HCT116 (cell line): Measurements from ENCODE around the gene NRCAM. TPM values are rescaled to one million over a fixed set of nuclear protein-coding genes. Genes with fewer than 3 reads are reported as not detected.

Source experiments
- ATAC-seq: fragments of 200-7000 bp; cut with Tn5 transposase; 2 replicates; pipeline ENCODE4 v1.9.1; 2020; ENCODE audit warnings: mild to moderate bottlenecking, moderate library complexity
- BruUV-seq: library from RNA; stranded (reverse); fragments of 400-500 nt; replicated peaks from 2 replicates; lab custom pipeline; 2021; lab: Mats Ljungman, UMichigan
- CTCF ChIA-PET: fragments of 300-600 bp; sonication (Branson Sonifier 250); formaldehyde crosslinking; loops from one replicate; lab custom pipeline; 2021; ENCODE audit warnings: antibody characterized with exemption; lab: Charles Lee
- POLR2A ChIA-PET: fragments of 300-600, 350-600 bp; sonication (Branson Sonifier 250); formaldehyde crosslinking; loops from one replicate; lab custom pipeline; 2021; ENCODE audit warnings: antibody characterized with exemption; lab: Charles Lee
- RAD21 ChIA-PET, 2 experiments: fragments of 300-600 bp; sonication (Branson Sonifier 250); formaldehyde crosslinking; loops; one replicate each; lab custom pipeline; 2023; ENCODE audit warnings: low total read pairs in 2 of 2; ENCODE audit not compliant: uncharacterized antibody in 2 of 2, unreplicated experiment in 2 of 2, low non-redundant PET in 1 of 2; lab: Charles Lee
- DNase-seq: peaks from one replicate; pipeline ENCODE4 v3.0.0-alpha.2; 2010; ENCODE audit warnings: low read depth, low spot score
- H2AFZ ChIP-seq: fragments of 200-600 bp; shearing (Covaris generic), sonication (generic); 2 replicates; pipeline ENCODE4 v1.6.1; 2017; ENCODE audit warnings: low read depth, mixed run types, mixed read lengths, antibody characterized with exemption, low read length; ENCODE audit not compliant: poor library complexity, severe bottlenecking
- H3K27ac ChIP-seq: 2 replicates; pipeline ENCODE4 v1.5.1; 2012; ENCODE audit warnings: low read depth, low read length
- H3K27me3 ChIP-seq: fragments of 200-600 bp; sonication (generic); 2 replicates; pipeline ENCODE4 v1.6.1; 2016; ENCODE audit warnings: mixed run types, low read length, mixed read lengths; ENCODE audit not compliant: insufficient read depth
- H3K36me3 ChIP-seq, 2 experiments: fragments of 200-500 bp in 1 of 2; fragments of 200-600 bp in 1 of 2; sonication (Bioruptor generic) in 1 of 2; sonication (generic) in 1 of 2; 2 replicates each; pipeline versions ENCODE4 v1.5.1 to v1.6.1; 2014 to 2016; ENCODE audit warnings: low read length in 2 of 2, inconsistent platforms in 1 of 2, mixed read lengths in 1 of 2, mixed run types in 1 of 2; ENCODE audit not compliant: insufficient read depth in 2 of 2, control insufficient read depth in 1 of 2
- H3K4me1 ChIP-seq, 2 experiments: fragments of 200-600 bp in 1 of 2; sonication (generic) in 1 of 2; 2 replicates each; pipeline versions ENCODE4 v1.5.1 to v1.6.1; 2012 to 2017; ENCODE audit warnings: low read length in 2 of 2, inconsistent platforms in 1 of 2, mild to moderate bottlenecking in 1 of 2, mixed read lengths in 1 of 2, mixed run types in 1 of 2, moderate library complexity in 1 of 2; ENCODE audit not compliant: insufficient read depth in 2 of 2, control insufficient read depth in 1 of 2
- H3K4me2 ChIP-seq: fragments of 200-600 bp; sonication (generic); 2 replicates; pipeline ENCODE4 v1.6.1; 2017; ENCODE audit warnings: mixed run types, low read length, mixed read lengths
- H3K4me3 ChIP-seq, 2 experiments: fragments of 200-600 bp in 1 of 2; sonication (generic) in 1 of 2; replicated peaks in 1 of 2; 2 replicates each; pipeline ENCODE4 v1.5.1; 2011 to 2016; ENCODE audit warnings: low read length in 2 of 2, control low read depth in 1 of 2, low read depth in 1 of 2, mild to moderate bottlenecking in 1 of 2, mixed read lengths in 1 of 2, mixed run types in 1 of 2
- H3K79me2 ChIP-seq: fragments of 200-600 bp; sonication (generic); 2 replicates; pipeline ENCODE4 v1.6.1; 2017; ENCODE audit warnings: mild to moderate bottlenecking, mixed run types, low read length, moderate library complexity, mixed read lengths; ENCODE audit not compliant: insufficient read depth
- H3K9ac ChIP-seq: fragments of 200-600 bp; sonication (generic); 2 replicates; pipeline ENCODE4 v1.6.1; 2016; ENCODE audit warnings: low read length, mixed read lengths
- H3K9me2 ChIP-seq: fragments of 200-600 bp; sonication (generic), shearing (Covaris generic); 2 replicates; pipeline ENCODE4 v1.6.1; 2017; ENCODE audit warnings: mixed run types, mild to moderate bottlenecking, moderate library complexity; ENCODE audit not compliant: insufficient read depth
- H3K9me3 ChIP-seq, 2 experiments: fragments of 200-500 bp in 1 of 2; fragments of 200-600 bp in 1 of 2; sonication (Bioruptor generic) in 1 of 2; sonication (generic) in 1 of 2; 2 replicates each; pipeline ENCODE4 v1.6.1; 2014 to 2017; ENCODE audit warnings: low read length in 2 of 2, mixed read lengths in 2 of 2, inconsistent platforms in 1 of 2, low read depth in 1 of 2, mild to moderate bottlenecking in 1 of 2, mixed run types in 1 of 2, moderate library complexity in 1 of 2; ENCODE audit not compliant: control insufficient read depth in 1 of 2, insufficient read depth in 1 of 2
- H4K20me1 ChIP-seq: fragments of 200-600 bp; sonication (generic), shearing (Covaris generic); 2 replicates; pipeline ENCODE4 v1.6.1; 2017; ENCODE audit warnings: mixed run types, mild to moderate bottlenecking, moderate library complexity; ENCODE audit not compliant: insufficient read depth
- EGR1 ChIP-seq: IDR thresholded peaks from 2 replicates; pipeline ENCODE4 v1.6.1; 2012; ENCODE audit warnings: low read depth
- EZH2 ChIP-seq: fragments of 200-600 bp; sonication (generic); IDR thresholded peaks from 2 replicates; pipeline ENCODE4 v1.6.1; 2017; ENCODE audit warnings: antibody characterized with exemption, mixed run types
- FOSL1 ChIP-seq: IDR thresholded peaks from 2 replicates; pipeline ENCODE4 v1.6.1; 2012; ENCODE audit warnings: low read depth
- JUND ChIP-seq: IDR thresholded peaks from 2 replicates; pipeline ENCODE4 v1.6.1; 2012
- POLR2A ChIP-seq: IDR thresholded peaks from 2 replicates; pipeline ENCODE4 v1.7.0; 2011; ENCODE audit warnings: borderline replicate concordance; ENCODE audit not compliant: insufficient read depth, insufficient read length; ENCODE audit errors: extremely low read depth
- SP1 ChIP-seq: IDR thresholded peaks from 2 replicates; pipeline ENCODE4 v1.6.1; 2012; ENCODE audit warnings: low read depth
- TCF7L2 ChIP-seq: IDR thresholded peaks from 2 replicates; pipeline ENCODE4 v1.7.0; 2011; ENCODE audit warnings: borderline replicate concordance, inconsistent platforms; ENCODE audit not compliant: insufficient read depth, insufficient read length; ENCODE audit errors: extremely low read depth
- intact Hi-C: fragments of 100-400 bp; cut with micrococcal nuclease; formaldehyde crosslinking; loops from 2 replicates; pipeline ENCODE4 v1.10.0; 2022
- total RNA-seq: library from RNA; stranded (reverse); gene quantifications from one replicate; pipeline ENCODE4 v1.2.1, GENCODE V29; 2021; ENCODE audit not compliant: unreplicated experiment

The NRCAM gene
- total RNA-seq, 1 experiment from 2014 or later: 0.15 TPM

DNA sequence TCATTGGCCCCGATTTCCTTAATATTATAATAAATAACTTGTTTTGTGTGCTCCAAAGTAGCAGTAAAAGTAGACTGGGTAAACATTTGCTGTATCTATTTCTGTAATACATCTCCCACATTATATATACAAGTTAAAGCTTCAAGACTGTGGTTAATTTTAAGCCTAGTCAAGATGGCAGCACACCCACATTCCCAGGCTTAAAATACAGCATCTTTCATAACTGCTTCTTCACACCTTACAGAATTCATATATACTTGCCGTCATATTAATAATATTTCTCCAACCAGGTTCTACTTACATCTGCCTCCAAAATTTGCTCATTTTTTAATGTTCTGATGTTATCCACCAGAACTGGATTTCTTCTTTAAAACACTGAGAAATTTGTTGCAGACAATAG lies 85.6 kb downstream of the NRCAM start:
- CTCF ChIA-PET: no interaction called here

DNA sequence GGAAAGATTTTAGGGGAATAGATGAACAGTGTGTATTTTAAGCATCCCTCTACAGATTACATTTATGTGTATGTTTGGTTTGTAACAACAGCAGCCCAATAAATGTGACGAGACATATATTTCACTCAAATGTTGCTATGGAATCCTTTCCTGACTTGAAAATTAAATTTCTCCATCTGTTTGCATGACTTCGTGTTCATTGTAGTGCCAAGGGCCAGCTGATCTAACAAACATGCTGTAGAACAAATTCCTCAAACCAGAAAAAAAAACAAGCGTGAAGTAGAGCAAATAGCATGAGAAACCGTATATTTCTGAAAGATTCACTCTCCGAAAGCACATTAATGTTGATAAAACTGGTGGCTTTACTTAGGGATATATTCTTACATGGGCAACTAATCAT lies 87.8 kb downstream of the NRCAM start:
- Histone ChIP-seq H3K4me1 (no peaks in the 10 kb centered on the region), H3K27ac (no peak overlapping the region), H3K9ac (no peak overlapping the region), H3K9me3 (no peaks in the 10 kb centered on the region), H3K27me3 (no peaks in the 10 kb centered on the region), H4K20me1 (no peaks in the 10 kb centered on the region), H3K4me2 (no peak overlapping the region), H2AFZ (no peak overlapping the region), H3K4me3 (no peak overlapping the region), H3K79me2 (no peaks in the 10 kb centered on the region), H3K36me3 (no peaks in the 10 kb centered on the region), H3K9me2 (no peaks in the 10 kb centered on the region)
- ChIA-PET CTCF (no interaction called here), RAD21 (no interaction called here), POLR2A (no interaction called here)
- intact Hi-C loops: no loop called here
- TF ChIP-seq EGR1 (no peak), POLR2A (no peak), SP1 (no peak), EZH2 (no peak), FOSL1 (no peak)
- ATAC-seq (no peak), DNase-seq (no peak)
- BruUV-seq: no TSS peak

More for the DNA sequence above, 85.6 kb downstream of the NRCAM start:
- no peak overlapping the region for H3K4me2 ChIP-seq
- no peaks in the 10 kb centered on the region for H3K79me2 ChIP-seq
- no peak overlapping the region for H3K27ac ChIP-seq
- RAD21 ChIA-PET: no interaction called here
- intact Hi-C loops: no loop called here
- no peaks in the 10 kb centered on the region for H3K9me2 ChIP-seq
- no peak overlapping the region for H2AFZ ChIP-seq
- no peaks in the 10 kb centered on the region for H3K36me3 ChIP-seq
- ATAC-seq (no peak), DNase-seq (no peak)
- BruUV-seq: no TSS peak
- no peaks in the 10 kb centered on the region for H3K4me1 ChIP-seq
- no peak overlapping the region for H3K4me3 ChIP-seq
- no peaks in the 10 kb centered on the region for H3K27me3 ChIP-seq
- POLR2A ChIA-PET: no interaction called here
- no peak overlapping the region for H3K9ac ChIP-seq
- no peaks in the 10 kb centered on the region for H4K20me1 ChIP-seq
- no peaks in the 10 kb centered on the region for H3K9me3 ChIP-seq
- no peak for TF ChIP-seq JUND
- TF ChIP-seq TCF7L2: no peak
